ENCODE results near the gene TMEM109.

The TMEM109 gene

DNA sequence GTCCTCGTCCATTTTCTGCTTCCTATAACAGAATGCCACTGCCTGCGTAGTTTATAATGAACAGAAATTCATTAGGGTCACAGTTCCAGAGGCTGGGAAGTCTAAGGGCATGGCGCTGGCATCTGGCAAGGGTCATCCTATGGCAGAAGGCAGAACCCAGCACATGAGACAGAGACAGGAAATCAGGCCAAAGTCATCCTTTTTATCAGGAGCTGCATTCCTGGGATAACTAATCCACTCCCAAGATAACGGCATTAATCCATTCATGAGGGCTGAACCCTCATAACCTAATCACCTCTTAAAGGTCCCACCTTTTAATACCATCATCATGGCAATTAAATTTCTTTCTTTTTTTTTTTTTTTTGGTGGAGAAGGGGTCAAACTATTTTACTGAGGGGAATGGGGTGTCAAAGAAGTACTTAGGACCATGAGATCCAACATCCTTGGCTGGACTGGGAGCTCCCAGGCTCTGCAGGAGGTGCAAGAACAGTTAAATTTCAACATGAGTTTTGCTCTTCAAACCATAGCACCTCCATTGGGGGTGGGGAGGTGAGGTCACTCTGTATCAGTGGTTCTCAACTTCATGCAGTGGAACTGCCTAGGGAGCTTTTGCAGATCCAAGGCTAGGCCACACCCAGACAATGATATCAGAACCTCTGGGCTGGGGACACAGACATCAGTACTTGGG lies 4.4 kb downstream of the TMEM109 start:
- no peak for DNase-seq (ENCODE audit: low read depth in 2 of 2)
- no peak overlapping the region for H3K4me3 ChIP-seq (replicated peaks in 1 of 2; ENCODE audit: low read depth in 2 of 2, low read length in 2 of 2)
- TF ChIP-seq, protein P1, sequence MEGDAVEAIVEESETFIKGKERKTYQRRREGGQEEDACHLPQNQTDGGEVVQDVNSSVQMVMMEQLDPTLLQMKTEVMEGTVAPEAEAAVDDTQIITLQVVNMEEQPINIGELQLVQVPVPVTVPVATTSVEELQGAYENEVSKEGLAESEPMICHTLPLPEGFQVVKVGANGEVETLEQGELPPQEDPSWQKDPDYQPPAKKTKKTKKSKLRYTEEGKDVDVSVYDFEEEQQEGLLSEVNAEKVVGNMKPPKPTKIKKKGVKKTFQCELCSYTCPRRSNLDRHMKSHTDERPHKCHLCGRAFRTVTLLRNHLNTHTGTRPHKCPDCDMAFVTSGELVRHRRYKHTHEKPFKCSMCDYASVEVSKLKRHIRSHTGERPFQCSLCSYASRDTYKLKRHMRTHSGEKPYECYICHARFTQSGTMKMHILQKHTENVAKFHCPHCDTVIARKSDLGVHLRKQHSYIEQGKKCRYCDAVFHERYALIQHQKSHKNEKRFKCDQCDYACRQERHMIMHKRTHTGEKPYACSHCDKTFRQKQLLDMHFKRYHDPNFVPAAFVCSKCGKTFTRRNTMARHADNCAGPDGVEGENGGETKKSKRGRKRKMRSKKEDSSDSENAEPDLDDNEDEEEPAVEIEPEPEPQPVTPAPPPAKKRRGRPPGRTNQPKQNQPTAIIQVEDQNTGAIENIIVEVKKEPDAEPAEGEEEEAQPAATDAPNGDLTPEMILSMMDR (IDR thresholded peaks at IDR 0.05; ENCODE audit: low read depth, low read length): no peak

DNA sequence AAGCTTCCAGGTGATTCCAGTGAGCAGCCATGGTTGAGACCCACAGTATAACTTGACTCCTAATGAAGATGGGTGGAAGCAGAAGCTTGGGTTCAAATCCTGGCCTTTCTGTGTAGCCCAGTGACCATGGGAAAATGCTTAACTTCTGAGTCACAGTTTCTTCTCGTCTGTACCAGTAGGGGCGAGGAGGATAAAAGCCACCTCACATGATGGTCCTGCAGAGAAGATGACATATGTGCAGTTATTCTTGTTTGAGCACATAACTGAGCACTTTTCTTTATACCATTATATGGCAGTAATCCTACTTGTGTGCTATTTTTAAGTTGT lies 4.9 kb downstream of the TMEM109 start:
- DNase-seq (ENCODE audit: low read depth in 2 of 2): peak; percentile 19 to 62
- no peak overlapping the region for H3K4me3 ChIP-seq (replicated peaks in 1 of 2; ENCODE audit: low read depth in 2 of 2, low read length in 2 of 2)
- TF ChIP-seq, protein P1 (IDR thresholded peaks at IDR 0.05; ENCODE audit: low read depth, low read length): no peak

DNA sequence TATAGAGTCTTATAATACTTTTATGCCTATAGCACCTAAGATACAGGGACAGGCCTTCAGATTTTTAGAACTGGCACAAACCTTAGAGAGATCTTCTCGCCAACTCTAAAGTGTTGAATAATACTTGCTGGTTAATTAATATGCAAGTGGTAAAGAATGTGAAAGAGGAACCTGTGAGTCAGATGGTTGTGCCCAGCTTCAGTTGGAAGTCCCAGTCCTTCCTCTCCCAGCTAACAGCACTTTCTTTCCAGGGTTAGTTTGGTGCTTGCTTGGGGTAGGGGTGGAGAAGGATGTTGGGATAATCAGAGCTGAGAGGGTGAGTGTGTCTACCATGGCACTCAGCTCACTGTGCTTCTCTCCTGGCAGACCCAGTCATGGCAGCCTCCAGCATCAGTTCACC lies 5.4 kb downstream of the TMEM109 start:
- DNase-seq (ENCODE audit: low read depth in 2 of 2): no peak
- H3K4me3 ChIP-seq (replicated peaks in 1 of 2; ENCODE audit: low read depth in 2 of 2, low read length in 2 of 2): no peak overlapping the region
- TF ChIP-seq, protein P1 (IDR thresholded peaks at IDR 0.05; ENCODE audit: low read depth, low read length): no peak

DNA sequence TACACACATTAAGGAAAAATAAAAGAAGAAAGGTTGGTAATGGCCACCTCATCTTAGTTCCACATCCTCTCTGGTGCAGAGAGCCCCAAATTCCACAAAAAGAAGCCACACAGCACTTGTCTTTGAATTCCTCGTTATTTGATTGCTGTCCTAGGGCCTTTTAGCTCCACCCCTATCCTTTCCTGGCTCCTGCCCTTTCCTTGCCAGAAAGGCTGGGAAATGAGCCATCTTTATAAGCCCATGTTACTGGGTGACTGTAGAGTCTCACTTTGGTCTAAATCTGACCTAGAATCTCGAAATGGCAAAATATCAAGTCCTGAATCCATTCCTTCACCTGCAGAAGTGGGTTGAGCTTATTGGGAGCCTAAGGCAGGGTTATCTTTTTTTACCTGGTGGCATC lies 6.0 kb downstream of the TMEM109 start:
- no peak overlapping the region for H3K4me3 ChIP-seq (replicated peaks in 1 of 2; ENCODE audit: low read depth in 2 of 2, low read length in 2 of 2)
- TF ChIP-seq, protein P1 (IDR thresholded peaks at IDR 0.05; ENCODE audit: low read depth, low read length): no peak

DNA sequence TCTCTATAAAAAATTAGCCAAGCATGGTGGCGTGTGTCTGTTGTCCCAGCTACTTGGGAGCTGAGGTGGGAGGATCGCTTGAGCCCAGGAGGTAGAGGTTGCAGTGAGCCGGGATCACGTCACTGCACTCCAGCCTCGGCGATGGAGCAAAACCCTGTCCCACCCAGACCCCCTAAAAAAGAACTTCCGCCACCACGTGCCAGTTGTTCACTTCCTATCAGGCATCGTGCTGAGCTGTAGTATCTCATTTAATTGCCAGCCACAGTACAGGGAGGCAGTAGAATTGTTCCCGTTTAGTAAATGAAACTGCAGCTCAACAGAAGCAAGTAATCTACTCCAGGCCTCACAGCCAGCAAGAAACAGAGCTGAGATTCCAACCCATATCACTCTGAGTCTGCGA lies 7.3 kb downstream of the TMEM109 start:
- no peak overlapping the region for H3K4me3 ChIP-seq (replicated peaks in 1 of 2; ENCODE audit: low read depth in 2 of 2, low read length in 2 of 2)
- no peak for DNase-seq (ENCODE audit: low read depth in 2 of 2)
- TF ChIP-seq, protein P1 (IDR thresholded peaks at IDR 0.05; ENCODE audit: low read depth, low read length): no peak

More for the DNA sequence above, 6.0 kb downstream of the TMEM109 start:
- peak in 1 of 2 donors; percentile 53 for DNase-seq (ENCODE audit: low read depth in 2 of 2)

DNA sequence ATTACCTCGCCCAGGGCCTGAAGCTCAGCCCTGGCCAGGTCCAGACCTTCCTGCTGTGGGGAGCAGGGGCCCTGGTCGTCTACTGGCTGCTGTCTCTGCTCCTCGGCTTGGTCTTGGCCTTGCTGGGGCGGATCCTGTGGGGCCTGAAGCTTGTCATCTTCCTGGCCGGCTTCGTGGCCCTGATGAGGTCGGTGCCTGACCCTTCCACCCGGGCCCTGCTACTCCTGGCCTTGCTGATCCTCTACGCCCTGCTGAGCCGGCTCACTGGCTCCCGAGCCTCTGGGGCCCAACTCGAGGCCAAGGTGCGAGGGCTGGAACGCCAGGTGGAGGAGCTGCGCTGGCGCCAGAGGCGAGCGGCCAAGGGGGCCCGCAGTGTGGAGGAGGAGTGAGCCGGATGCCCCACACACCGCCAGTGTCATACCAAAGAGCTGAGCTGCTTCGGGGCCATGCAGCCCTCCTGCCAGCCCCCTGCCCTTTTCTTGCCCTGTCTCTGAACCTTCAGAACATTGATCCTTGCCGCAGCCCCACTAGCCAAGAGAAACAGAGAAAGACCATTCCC lies 7.9 kb downstream of the TMEM109 start:
- no peak for DNase-seq (ENCODE audit: low read depth in 2 of 2)
- no peak overlapping the region for H3K4me3 ChIP-seq (replicated peaks in 1 of 2; ENCODE audit: low read depth in 2 of 2, low read length in 2 of 2)
- TF ChIP-seq, protein P1 (IDR thresholded peaks at IDR 0.05; ENCODE audit: low read depth, low read length): no peak

DNA sequence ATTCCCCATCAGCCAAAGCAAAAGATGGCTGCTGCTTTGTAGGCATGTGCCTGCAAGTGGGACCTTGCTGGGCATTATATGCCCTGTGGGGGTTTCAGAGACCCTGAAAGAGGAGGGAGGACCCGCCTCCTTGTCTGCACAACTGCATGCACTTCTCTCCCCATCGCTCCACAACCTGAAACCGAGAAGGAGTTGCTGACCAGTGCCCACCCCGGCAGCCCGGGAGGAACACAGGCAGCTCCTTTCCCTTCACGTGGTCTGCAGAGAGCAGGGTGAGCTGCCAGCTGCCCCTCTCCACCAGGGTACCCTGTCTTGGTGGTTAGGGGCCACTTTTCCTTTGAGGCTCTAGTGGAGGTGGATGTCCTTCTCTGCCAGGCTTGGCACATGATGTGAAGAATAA lies 8.9 kb downstream of the TMEM109 start:
- no peak for DNase-seq (ENCODE audit: low read depth in 2 of 2)
- TF ChIP-seq, protein P1 (IDR thresholded peaks at IDR 0.05; ENCODE audit: low read depth, low read length): no peak
- H3K4me3 ChIP-seq (replicated peaks in 1 of 2; ENCODE audit: low read depth in 2 of 2, low read length in 2 of 2): no peak overlapping the region
